HEK293 (cell line): Measurements from ENCODE around the gene CCDC12.
A peak's percentile ranks its signal among the peaks of the same experiment; 100 is the strongest.

Experiments used
- WT1 ChIP-seq: fragments of 450-650 bp; formaldehyde crosslinking; IDR thresholded peaks from 2 replicates; pipeline ENCODE4 v1.5.1; 2016; ENCODE audit warnings: missing biosample characterization, missing genetic modification characterization
- ZBTB20 ChIP-seq: fragments of 450-650 bp; formaldehyde crosslinking; IDR thresholded peaks from 2 replicates; pipeline ENCODE4 v1.5.1; 2016; ENCODE audit warnings: missing biosample characterization, missing genetic modification characterization
- ZFP69B ChIP-seq: fragments of 450-650 bp; formaldehyde crosslinking; IDR thresholded peaks from 2 replicates; pipeline ENCODE4 v1.5.1; 2016; ENCODE audit warnings: missing biosample characterization, missing genetic modification characterization
- ZNF341 ChIP-seq: fragments of 450-650 bp; formaldehyde crosslinking; IDR thresholded peaks from 2 replicates; pipeline ENCODE4; 2016; ENCODE audit warnings: low read depth, missing biosample characterization, missing genetic modification characterization
- ZNF426 ChIP-seq: fragments of 450-650 bp; formaldehyde crosslinking; IDR thresholded peaks from 2 replicates; pipeline ENCODE4 v1.5.1; 2017; ENCODE audit warnings: missing biosample characterization, missing genetic modification characterization, mild to moderate bottlenecking, inconsistent platforms, moderate library complexity
- ZNF558 ChIP-seq: fragments of 450-650 bp; formaldehyde crosslinking; IDR thresholded peaks from 2 replicates; pipeline ENCODE4 v1.5.1; 2016; ENCODE audit warnings: missing biosample characterization, missing genetic modification characterization
- ZNF571 ChIP-seq: fragments of 450-650 bp; formaldehyde crosslinking; IDR thresholded peaks from 2 replicates; pipeline ENCODE4 v1.5.0; 2017; ENCODE audit warnings: missing biosample characterization, missing genetic modification characterization
- ZNF600 ChIP-seq: fragments of 450-650 bp; formaldehyde crosslinking; IDR thresholded peaks from 2 replicates; pipeline ENCODE4 v1.5.1; 2016; ENCODE audit warnings: missing biosample characterization, missing genetic modification characterization
- ZNF624 ChIP-seq: fragments of 450-650 bp; formaldehyde crosslinking; IDR thresholded peaks from 2 replicates; pipeline ENCODE4 v1.5.1; 2017; ENCODE audit warnings: missing biosample characterization, missing genetic modification characterization
- ZNF664 ChIP-seq: fragments of 450-650 bp; formaldehyde crosslinking; IDR thresholded peaks from 2 replicates; pipeline ENCODE4 v1.5.1; 2016; ENCODE audit warnings: missing biosample characterization, missing genetic modification characterization
- ZNF76 ChIP-seq: fragments of 450-650 bp; formaldehyde crosslinking; IDR thresholded peaks from 2 replicates; pipeline ENCODE4; 2016; ENCODE audit warnings: low read depth, missing biosample characterization, missing genetic modification characterization, borderline replicate concordance
- TF ChIP-seq, protein P1 (sequence below): fragments of 450-650 bp; formaldehyde crosslinking; IDR thresholded peaks from 2 replicates; pipeline ENCODE4 v1.5.1; 2016; ENCODE audit warnings: missing biosample characterization, missing genetic modification characterization, low read depth
- TF ChIP-seq, protein P2 (sequence below): fragments of 450-650 bp; formaldehyde crosslinking; IDR thresholded peaks from 2 replicates; pipeline ENCODE4 v1.5.1; 2017; ENCODE audit warnings: missing biosample characterization, missing genetic modification characterization
- TF ChIP-seq, protein P3 (sequence below): fragments of 450-650 bp; formaldehyde crosslinking; IDR thresholded peaks from 2 replicates; pipeline ENCODE4 v1.5.1; 2017; ENCODE audit warnings: missing biosample characterization, missing genetic modification characterization
- TF ChIP-seq, protein P4 (sequence below): fragments of 450-650 bp; formaldehyde crosslinking; IDR thresholded peaks from 2 replicates; pipeline ENCODE4 v1.5.1; 2016; ENCODE audit warnings: missing biosample characterization, missing genetic modification characterization
- TF ChIP-seq, protein P5 (sequence below): fragments of 450-650 bp; formaldehyde crosslinking; IDR thresholded peaks from 2 replicates; pipeline ENCODE4 v1.5.1; 2017; ENCODE audit warnings: missing biosample characterization, missing genetic modification characterization
- TF ChIP-seq, protein P6 (sequence below): fragments of 450-650 bp; formaldehyde crosslinking; IDR thresholded peaks from 2 replicates; pipeline ENCODE4 v1.5.1; 2016; ENCODE audit warnings: missing biosample characterization, missing genetic modification characterization, low read depth

CCDC12 gene

DNA sequence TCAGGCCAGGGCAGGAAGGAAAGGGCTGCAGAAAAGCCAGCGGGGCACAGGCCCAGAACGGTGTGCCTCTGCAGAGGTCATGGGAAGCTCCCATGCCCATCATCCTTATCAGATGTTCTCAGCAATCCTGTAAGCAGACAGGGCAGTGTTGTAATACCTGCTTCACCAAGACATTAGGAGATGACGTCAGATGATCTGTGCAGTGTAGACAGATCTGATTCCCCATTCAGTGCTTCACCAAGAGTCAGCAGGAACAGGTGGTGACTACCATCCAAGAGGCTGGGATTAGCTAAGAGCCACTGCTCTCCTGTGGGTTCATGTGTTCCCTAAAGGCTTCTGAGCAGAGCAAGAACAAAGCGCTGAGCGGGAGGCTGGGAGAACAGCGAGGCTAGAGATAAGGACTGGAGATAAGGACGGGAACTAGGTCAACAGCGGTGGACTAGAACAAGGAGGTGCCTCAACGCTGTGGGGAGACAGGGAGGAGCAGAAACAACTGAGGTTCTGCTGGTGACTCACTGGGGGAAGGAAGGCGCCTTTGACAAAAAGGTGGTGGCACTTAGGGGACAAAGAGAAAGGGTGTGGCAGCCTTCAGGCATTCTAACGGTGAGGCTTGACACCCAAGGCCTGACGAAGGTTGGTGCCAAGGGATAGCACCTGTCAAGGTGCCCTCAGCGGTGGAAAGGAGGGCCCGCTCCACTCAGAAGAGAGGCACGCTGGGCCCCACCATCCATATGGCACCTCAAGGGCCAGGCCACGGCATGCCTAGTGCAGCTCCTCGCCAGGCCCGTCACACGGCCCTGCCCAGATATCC is 28.4 kb downstream of the CCDC12 start (continued):
- TF ChIP-seq, protein P1, sequence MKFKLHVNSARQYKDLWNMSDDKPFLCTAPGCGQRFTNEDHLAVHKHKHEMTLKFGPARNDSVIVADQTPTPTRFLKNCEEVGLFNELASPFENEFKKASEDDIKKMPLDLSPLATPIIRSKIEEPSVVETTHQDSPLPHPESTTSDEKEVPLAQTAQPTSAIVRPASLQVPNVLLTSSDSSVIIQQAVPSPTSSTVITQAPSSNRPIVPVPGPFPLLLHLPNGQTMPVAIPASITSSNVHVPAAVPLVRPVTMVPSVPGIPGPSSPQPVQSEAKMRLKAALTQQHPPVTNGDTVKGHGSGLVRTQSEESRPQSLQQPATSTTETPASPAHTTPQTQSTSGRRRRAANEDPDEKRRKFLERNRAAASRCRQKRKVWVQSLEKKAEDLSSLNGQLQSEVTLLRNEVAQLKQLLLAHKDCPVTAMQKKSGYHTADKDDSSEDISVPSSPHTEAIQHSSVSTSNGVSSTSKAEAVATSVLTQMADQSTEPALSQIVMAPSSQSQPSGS = peak; percentile 89
- no peak for TF ChIP-seq ZNF76
- no peak for TF ChIP-seq ZNF664 (tag by site-specific recombination)
- peak; percentile 90 for TF ChIP-seq ZNF341 (tag by site-specific recombination)
- TF ChIP-seq, protein P2, sequence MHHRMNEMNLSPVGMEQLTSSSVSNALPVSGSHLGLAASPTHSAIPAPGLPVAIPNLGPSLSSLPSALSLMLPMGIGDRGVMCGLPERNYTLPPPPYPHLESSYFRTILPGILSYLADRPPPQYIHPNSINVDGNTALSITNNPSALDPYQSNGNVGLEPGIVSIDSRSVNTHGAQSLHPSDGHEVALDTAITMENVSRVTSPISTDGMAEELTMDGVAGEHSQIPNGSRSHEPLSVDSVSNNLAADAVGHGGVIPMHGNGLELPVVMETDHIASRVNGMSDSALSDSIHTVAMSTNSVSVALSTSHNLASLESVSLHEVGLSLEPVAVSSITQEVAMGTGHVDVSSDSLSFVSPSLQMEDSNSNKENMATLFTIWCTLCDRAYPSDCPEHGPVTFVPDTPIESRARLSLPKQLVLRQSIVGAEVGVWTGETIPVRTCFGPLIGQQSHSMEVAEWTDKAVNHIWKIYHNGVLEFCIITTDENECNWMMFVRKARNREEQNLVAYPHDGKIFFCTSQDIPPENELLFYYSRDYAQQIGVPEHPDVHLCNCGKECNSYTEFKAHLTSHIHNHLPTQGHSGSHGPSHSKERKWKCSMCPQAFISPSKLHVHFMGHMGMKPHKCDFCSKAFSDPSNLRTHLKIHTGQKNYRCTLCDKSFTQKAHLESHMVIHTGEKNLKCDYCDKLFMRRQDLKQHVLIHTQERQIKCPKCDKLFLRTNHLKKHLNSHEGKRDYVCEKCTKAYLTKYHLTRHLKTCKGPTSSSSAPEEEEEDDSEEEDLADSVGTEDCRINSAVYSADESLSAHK (tag by site-specific recombination) = no peak
- no peak for TF ChIP-seq ZNF558 (tag by site-specific recombination)
- TF ChIP-seq, protein P3, sequence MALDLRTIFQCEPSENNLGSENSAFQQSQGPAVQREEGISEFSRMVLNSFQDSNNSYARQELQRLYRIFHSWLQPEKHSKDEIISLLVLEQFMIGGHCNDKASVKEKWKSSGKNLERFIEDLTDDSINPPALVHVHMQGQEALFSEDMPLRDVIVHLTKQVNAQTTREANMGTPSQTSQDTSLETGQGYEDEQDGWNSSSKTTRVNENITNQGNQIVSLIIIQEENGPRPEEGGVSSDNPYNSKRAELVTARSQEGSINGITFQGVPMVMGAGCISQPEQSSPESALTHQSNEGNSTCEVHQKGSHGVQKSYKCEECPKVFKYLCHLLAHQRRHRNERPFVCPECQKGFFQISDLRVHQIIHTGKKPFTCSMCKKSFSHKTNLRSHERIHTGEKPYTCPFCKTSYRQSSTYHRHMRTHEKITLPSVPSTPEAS (tag by site-specific recombination) = no peak
- no peak for TF ChIP-seq ZBTB20 (tag by site-specific recombination)
- TF ChIP-seq WT1 (tag by site-specific recombination) = peak; percentile 50; the same call in 1 of the 2 replicates
- TF ChIP-seq ZNF600 (tag by site-specific recombination) = peak; percentile 67
- TF ChIP-seq ZFP69B (tag by site-specific recombination) = 0 out of 2 replicates have a peak, but pooled peaks have one; percentile 40
- TF ChIP-seq, protein P4, sequence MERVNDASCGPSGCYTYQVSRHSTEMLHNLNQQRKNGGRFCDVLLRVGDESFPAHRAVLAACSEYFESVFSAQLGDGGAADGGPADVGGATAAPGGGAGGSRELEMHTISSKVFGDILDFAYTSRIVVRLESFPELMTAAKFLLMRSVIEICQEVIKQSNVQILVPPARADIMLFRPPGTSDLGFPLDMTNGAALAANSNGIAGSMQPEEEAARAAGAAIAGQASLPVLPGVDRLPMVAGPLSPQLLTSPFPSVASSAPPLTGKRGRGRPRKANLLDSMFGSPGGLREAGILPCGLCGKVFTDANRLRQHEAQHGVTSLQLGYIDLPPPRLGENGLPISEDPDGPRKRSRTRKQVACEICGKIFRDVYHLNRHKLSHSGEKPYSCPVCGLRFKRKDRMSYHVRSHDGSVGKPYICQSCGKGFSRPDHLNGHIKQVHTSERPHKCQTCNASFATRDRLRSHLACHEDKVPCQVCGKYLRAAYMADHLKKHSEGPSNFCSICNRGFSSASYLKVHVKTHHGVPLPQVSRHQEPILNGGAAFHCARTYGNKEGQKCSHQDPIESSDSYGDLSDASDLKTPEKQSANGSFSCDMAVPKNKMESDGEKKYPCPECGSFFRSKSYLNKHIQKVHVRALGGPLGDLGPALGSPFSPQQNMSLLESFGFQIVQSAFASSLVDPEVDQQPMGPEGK (tag by site-specific recombination) = peak; percentile 53
- TF ChIP-seq ZNF624 (tag by site-specific recombination) = no peak
- TF ChIP-seq, protein P5, sequence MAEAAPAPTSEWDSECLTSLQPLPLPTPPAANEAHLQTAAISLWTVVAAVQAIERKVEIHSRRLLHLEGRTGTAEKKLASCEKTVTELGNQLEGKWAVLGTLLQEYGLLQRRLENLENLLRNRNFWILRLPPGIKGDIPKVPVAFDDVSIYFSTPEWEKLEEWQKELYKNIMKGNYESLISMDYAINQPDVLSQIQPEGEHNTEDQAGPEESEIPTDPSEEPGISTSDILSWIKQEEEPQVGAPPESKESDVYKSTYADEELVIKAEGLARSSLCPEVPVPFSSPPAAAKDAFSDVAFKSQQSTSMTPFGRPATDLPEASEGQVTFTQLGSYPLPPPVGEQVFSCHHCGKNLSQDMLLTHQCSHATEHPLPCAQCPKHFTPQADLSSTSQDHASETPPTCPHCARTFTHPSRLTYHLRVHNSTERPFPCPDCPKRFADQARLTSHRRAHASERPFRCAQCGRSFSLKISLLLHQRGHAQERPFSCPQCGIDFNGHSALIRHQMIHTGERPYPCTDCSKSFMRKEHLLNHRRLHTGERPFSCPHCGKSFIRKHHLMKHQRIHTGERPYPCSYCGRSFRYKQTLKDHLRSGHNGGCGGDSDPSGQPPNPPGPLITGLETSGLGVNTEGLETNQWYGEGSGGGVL (tag by site-specific recombination) = peak; percentile 76
- no peak for TF ChIP-seq ZNF426 (tag by site-specific recombination)
- no peak for TF ChIP-seq ZNF571 (tag by site-specific recombination)
- TF ChIP-seq, protein P6, sequence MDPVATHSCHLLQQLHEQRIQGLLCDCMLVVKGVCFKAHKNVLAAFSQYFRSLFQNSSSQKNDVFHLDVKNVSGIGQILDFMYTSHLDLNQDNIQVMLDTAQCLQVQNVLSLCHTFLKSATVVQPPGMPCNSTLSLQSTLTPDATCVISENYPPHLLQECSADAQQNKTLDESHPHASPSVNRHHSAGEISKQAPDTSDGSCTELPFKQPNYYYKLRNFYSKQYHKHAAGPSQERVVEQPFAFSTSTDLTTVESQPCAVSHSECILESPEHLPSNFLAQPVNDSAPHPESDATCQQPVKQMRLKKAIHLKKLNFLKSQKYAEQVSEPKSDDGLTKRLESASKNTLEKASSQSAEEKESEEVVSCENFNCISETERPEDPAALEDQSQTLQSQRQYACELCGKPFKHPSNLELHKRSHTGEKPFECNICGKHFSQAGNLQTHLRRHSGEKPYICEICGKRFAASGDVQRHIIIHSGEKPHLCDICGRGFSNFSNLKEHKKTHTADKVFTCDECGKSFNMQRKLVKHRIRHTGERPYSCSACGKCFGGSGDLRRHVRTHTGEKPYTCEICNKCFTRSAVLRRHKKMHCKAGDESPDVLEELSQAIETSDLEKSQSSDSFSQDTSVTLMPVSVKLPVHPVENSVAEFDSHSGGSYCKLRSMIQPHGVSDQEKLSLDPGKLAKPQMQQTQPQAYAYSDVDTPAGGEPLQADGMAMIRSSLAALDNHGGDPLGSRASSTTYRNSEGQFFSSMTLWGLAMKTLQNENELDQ (tag by site-specific recombination) = no peak
- TF ChIP-seq, all 188 proteins: peak for 23
